K562 (cell line): ENCODE measurements around the gene MYO18A. TPM values are rescaled to one million over a fixed set of nuclear protein-coding genes. Genes with fewer than 3 reads are reported as not detected.

ENCODE experiments used
- ATAC-seq: fragments of 200-7000 bp; cut with Tn5 transposase; 3 replicates; pipeline ENCODE4 v1.9.1; 2020; ENCODE audit warnings: moderate library complexity
- BruUV-seq: library from RNA; stranded (reverse); fragments of 400-500 nt; replicated peaks from 2 replicates; lab custom pipeline; 2021; lab: Mats Ljungman, UMichigan
- CTCF ChIA-PET: fragments of 300-600 bp; formaldehyde crosslinking; extraction: SDS; loops from one replicate; lab custom pipeline; 2021; ENCODE audit warnings: low intra/inter-chr PET ratio; lab: Yijun Ruan, JAX
- POLR2A ChIA-PET: fragments of 300-600, 350-650 bp; sonication (Branson Sonifier 250); formaldehyde crosslinking; extraction: SDS; loops from one replicate; lab custom pipeline; 2021; ENCODE audit warnings: antibody characterized with exemption, inconsistent platforms; lab: Yijun Ruan, JAX
- DNase-seq, 4 experiments: peaks; one replicate each; pipeline versions ENCODE4 v3.0.0 to v3.0.0-alpha.2; 2011 to 2018; ENCODE audit warnings: low spot score in 3 of 4, mixed read lengths in 3 of 4; ENCODE audit errors: extremely low read depth in 1 of 4
- FAIRE-seq: peaks from 2 replicates; lab custom pipeline; 2011; peaks lifted over from hg19 to GRCh38; lab: Jason Lieb, UNC
- H2AFZ ChIP-seq: 2 replicates; pipeline ENCODE4 v1.6.0; 2011; ENCODE audit warnings: low read depth, low read length, control low read depth, inconsistent platforms
- H3K27ac ChIP-seq: fragments of 200-600 bp; 3 replicates; pipeline ENCODE4 v1.8.0; 2011; ENCODE audit warnings: low read depth, mild to moderate bottlenecking, control low read depth, inconsistent platforms, low read length, moderate library complexity, mixed read lengths; ENCODE audit errors: extremely low read depth
- H3K27me3 ChIP-seq, 2 experiments: fragments of 300-600 bp in 1 of 2; 2 replicates in 1 of 2; 3 replicates in 1 of 2; pipeline versions ENCODE4 v1.6.0 to v1.8.0; 2011; ENCODE audit warnings: inconsistent platforms in 2 of 2, low read length in 2 of 2, mild to moderate bottlenecking in 1 of 2, mixed read lengths in 1 of 2, moderate library complexity in 1 of 2; ENCODE audit not compliant: control insufficient read depth in 2 of 2, insufficient read depth in 2 of 2
- H3K36me3 ChIP-seq: fragments of 300-600 bp; 3 replicates; pipeline ENCODE4 v1.8.0; 2011; ENCODE audit warnings: mild to moderate bottlenecking, low read length, inconsistent platforms; ENCODE audit not compliant: control insufficient read depth, insufficient read depth
- H3K4me1 ChIP-seq, 2 experiments: fragments of 200-600 bp in 1 of 2; replicated peaks in 1 of 2; 2 replicates in 1 of 2; 3 replicates in 1 of 2; pipeline versions ENCODE4 v1.5.1 to v1.8.0; 2011; ENCODE audit warnings: inconsistent platforms in 2 of 2, low read length in 2 of 2, mild to moderate bottlenecking in 1 of 2, mixed read lengths in 1 of 2, moderate library complexity in 1 of 2; ENCODE audit not compliant: control insufficient read depth in 2 of 2, insufficient read depth in 2 of 2
- H3K4me2 ChIP-seq: 2 replicates; pipeline ENCODE4 v1.6.1; 2011; ENCODE audit warnings: low read length, control low read depth, inconsistent platforms, mixed read lengths; ENCODE audit not compliant: insufficient read depth
- H3K4me3 ChIP-seq: fragments of 200-600 bp; sonication (generic), shearing (Covaris generic); 2 replicates; pipeline ENCODE4 v1.5.1; 2016; ENCODE audit warnings: control low read depth, inconsistent platforms
- H3K79me2 ChIP-seq: fragments of 200-600 bp; 3 replicates; pipeline ENCODE4 v1.8.0; 2011; ENCODE audit warnings: low read length, inconsistent platforms; ENCODE audit not compliant: control insufficient read depth, insufficient read depth
- H3K9ac ChIP-seq, 2 experiments: 2 replicates each; pipeline versions ENCODE4 v1.6.0 to v1.6.1; 2011; ENCODE audit warnings: low read depth in 2 of 2, low read length in 2 of 2, control low read depth in 1 of 2, inconsistent platforms in 1 of 2, mild to moderate bottlenecking in 1 of 2, mixed read lengths in 1 of 2; ENCODE audit not compliant: insufficient read depth in 1 of 2
- H3K9me1 ChIP-seq: one replicate; pipeline ENCODE4 v1.6.0; 2011; ENCODE audit warnings: inconsistent platforms, mild to moderate bottlenecking, low read length, moderate library complexity; ENCODE audit not compliant: control insufficient read depth, insufficient read depth
- H3K9me3 ChIP-seq: replicated peaks from 2 replicates; pipeline ENCODE4 v1.5.1; 2011; ENCODE audit warnings: low read depth, low read length, inconsistent platforms; ENCODE audit not compliant: control insufficient read depth, insufficient read depth
- H4K20me1 ChIP-seq: replicated peaks from 2 replicates; pipeline ENCODE4 v1.6.1; 2011; ENCODE audit warnings: low read length, inconsistent platforms, mixed read lengths; ENCODE audit not compliant: control insufficient read depth, insufficient read depth
- HMG20B ChIP-seq: fragments of 250-450 bp; sonication (Bioruptor Pico); IDR thresholded peaks from 2 replicates; pipeline ENCODE4 v1.5.0; 2021; ENCODE audit warnings: mild to moderate bottlenecking
- XRCC4 ChIP-seq: IDR thresholded peaks from one replicate; pipeline ENCODE4 v1.6.1; 2011; ENCODE audit not compliant: insufficient read depth, insufficient read length; ENCODE audit errors: extremely low read depth
- WGBS: fragments of 100-300 bp; shearing (Covaris generic); methylation state at CpG from one replicate; pipeline ENCODE4 v1.1.6; 2016; ENCODE audit warnings: low coverage, mixed read lengths; ENCODE audit not compliant: insufficient coverage; ENCODE audit errors: missing lambda C conversion rate; 5-methylcytosine and 5-hydroxymethylcytosine counted together
- in situ Hi-C: fragments of 300-500 bp; cut with MboI; formaldehyde crosslinking; loops from 4 replicates; pipeline ENCODE4 v1.15.0; 2018; ENCODE audit warnings: inconsistent platforms, mixed read lengths
- intact Hi-C: fragments of 100-400 bp; cut with micrococcal nuclease; formaldehyde crosslinking; loops from 2 replicates; pipeline ENCODE4 v1.14.2; 2022
- polyA plus RNA-seq, 8 experiments: library from polyadenylated mRNA; depleted of rRNA in 4 of 8; stranded (reverse) in 5 of 8; unstranded in 3 of 8; fragments of >200 nt; fragmentation: Nextera tagmentation in 2 of 8; fragmentation: Illumina TruSeq in 1 of 8; extraction: Ambion mirVana in 2 of 8; extraction: Trizol in 1 of 8; gene quantifications; 2 replicates each; pipeline versions ENCODE4 v1.2.1 to v1.2.3, GENCODE V29; 2011 to 2014; ENCODE audit warnings: inconsistent platforms in 1 of 8, missing spikeins in 1 of 8
- total RNA-seq, 7 experiments: library from RNA; depleted of rRNA in 6 of 7; stranded (reverse); fragments of >200 nt in 6 of 7; fragmentation: Illumina TruSeq in 2 of 7; extraction: Trizol in 2 of 7; gene quantifications; 2 replicates each; pipeline versions ENCODE4 v1.2.1 to v1.2.3, GENCODE V29; 2011 to 2021; ENCODE audit warnings: low replicate concordance in 1 of 7
- TF ChIP-seq, protein P1 (sequence below), 2 experiments: fragments of 150-350 bp in 1 of 2; IDR thresholded peaks; 2 replicates each; pipeline ENCODE4 v1.6.1; 2012 to 2016; ENCODE audit warnings: low read depth in 2 of 2, low read length in 2 of 2, mild to moderate bottlenecking in 1 of 2, moderate library complexity in 1 of 2

Gene MYO18A
- total and polyA plus RNA-seq, 9 of the 15 experiments (the other 6 are each of a cell fraction or from before 2014, with no cell fraction given), result 2.5 to 65.4 (median 17.1) TPM

GRCh38 chr17:29102046-29102445 is 78.2 kb downstream of the MYO18A start:
- no peak for FAIRE-seq
- peaks cover 5% of the 10 kb centered on the region for H3K9me1 ChIP-seq
- intact Hi-C loops, result no loop called here
- H3K27me3 ChIP-seq, result no peaks in the 10 kb centered on the region
- in situ Hi-C loops, result no loop called here
- peaks cover 66% of the 10 kb centered on the region; the same call in 2 of the 3 replicates for H3K36me3 ChIP-seq
- H3K9me3 ChIP-seq, result no peaks in the 10 kb centered on the region
- no peaks in the 10 kb centered on the region for H4K20me1 ChIP-seq
- BruUV-seq, result no TSS peak
- TF ChIP-seq, protein P1, sequence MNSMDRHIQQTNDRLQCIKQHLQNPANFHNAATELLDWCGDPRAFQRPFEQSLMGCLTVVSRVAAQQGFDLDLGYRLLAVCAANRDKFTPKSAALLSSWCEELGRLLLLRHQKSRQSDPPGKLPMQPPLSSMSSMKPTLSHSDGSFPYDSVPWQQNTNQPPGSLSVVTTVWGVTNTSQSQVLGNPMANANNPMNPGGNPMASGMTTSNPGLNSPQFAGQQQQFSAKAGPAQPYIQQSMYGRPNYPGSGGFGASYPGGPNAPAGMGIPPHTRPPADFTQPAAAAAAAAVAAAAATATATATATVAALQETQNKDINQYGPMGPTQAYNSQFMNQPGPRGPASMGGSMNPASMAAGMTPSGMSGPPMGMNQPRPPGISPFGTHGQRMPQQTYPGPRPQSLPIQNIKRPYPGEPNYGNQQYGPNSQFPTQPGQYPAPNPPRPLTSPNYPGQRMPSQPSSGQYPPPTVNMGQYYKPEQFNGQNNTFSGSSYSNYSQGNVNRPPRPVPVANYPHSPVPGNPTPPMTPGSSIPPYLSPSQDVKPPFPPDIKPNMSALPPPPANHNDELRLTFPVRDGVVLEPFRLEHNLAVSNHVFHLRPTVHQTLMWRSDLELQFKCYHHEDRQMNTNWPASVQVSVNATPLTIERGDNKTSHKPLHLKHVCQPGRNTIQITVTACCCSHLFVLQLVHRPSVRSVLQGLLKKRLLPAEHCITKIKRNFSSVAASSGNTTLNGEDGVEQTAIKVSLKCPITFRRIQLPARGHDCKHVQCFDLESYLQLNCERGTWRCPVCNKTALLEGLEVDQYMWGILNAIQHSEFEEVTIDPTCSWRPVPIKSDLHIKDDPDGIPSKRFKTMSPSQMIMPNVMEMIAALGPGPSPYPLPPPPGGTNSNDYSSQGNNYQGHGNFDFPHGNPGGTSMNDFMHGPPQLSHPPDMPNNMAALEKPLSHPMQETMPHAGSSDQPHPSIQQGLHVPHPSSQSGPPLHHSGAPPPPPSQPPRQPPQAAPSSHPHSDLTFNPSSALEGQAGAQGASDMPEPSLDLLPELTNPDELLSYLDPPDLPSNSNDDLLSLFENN (IDR thresholded peaks at IDR 0.05; ENCODE audit: low read depth in 2 of 2, low read length in 2 of 2), result no peak
- TF ChIP-seq XRCC4, result no peak
- TF ChIP-seq HMG20B, result no peak
- no peaks in the 10 kb centered on the region for H3K79me2 ChIP-seq
- DNase-seq, result no peak
- CTCF ChIA-PET, result no interaction called here
- H3K9ac ChIP-seq, result peak overlapping the region in 1 of 2 experiments; percentile 50; a peak in 1 of 4 replicates
- H3K4me2 ChIP-seq, result no peak overlapping the region
- peaks cover 0 to 3% of the 10 kb centered on the region in 2 experiments; a peak in 1 of 5 replicates for H3K4me1 ChIP-seq
- WGBS, result 56% methylated on average over 3 of the region's 3 CpGs
- no peak overlapping the region for H3K27ac ChIP-seq
- no peak overlapping the region for H2AFZ ChIP-seq
- no peak for ATAC-seq
- no peak overlapping the region for H3K4me3 ChIP-seq
- POLR2A ChIA-PET, result interaction anchor here (0.6 to 1.9 kb wide), 4 partner anchors 10 to 527 kb away, joined by 3 to 6 read pairs (median 4); no protein-coding TSS in a partner anchor
